HG03442 (cell line): ENCODE data around the gene FGFBP1.

Experiments used
- ATAC-seq: cut with Tn5 transposase; IDR thresholded peaks from one replicate; pipeline ENCODE4 v1.9.1; 2021; ENCODE audit warnings: mild to moderate bottlenecking, moderate library complexity; ENCODE audit not compliant: unreplicated experiment

FGFBP1 gene

DNA sequence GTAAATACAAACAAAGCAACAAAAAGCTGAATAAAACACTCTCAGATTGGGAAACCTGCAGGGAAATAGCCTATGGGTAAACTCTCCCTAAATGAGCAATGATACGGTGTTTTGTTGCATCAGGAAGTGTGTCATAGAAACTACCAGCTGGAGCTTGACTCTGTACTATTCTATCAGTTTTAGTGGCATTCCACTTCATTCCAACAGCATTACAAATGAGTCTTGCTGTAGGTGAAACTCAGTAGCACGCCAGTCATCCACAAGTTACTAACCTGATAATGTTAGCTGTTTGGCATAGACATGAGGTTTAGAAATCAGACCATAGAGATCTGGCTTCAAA lies 24.9 kb downstream of the FGFBP1 start:
- ATAC-seq, result no peak

DNA sequence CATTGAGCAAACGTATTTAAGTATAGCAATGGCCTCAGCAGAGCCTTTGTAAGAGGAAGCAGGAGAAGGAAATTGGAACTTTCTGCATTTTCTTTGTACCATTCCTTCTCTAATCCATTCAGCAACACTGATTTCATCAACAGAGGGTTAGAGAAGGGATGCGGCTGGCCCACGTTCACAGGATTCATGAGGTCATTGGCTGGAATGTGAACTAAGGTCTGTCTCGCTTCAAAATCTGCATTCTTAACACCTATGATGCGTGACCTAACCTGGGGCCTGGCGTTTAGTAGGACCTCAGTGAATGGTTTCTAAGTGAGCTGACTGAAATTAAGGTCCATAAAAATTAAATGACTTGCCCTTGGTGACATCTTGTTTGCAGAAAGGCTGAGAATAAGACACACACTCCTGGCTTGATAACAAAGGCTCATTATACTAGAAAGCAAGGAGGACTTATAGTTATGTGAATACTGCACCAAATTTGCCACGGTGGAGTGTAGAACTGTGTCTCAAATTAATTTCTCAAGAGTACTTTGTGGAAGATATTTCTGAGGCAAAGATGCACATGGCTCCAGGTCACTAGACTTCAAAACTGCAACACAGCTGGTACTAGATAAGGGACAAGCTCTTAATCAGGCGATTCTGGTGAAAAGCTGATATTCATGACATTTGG lies 25.4 kb downstream of the FGFBP1 start:
- no peak for ATAC-seq

GRCh38 chr4:15912236-15912635 lies 26.3 kb downstream of the FGFBP1 start:
- no peak for ATAC-seq

DNA sequence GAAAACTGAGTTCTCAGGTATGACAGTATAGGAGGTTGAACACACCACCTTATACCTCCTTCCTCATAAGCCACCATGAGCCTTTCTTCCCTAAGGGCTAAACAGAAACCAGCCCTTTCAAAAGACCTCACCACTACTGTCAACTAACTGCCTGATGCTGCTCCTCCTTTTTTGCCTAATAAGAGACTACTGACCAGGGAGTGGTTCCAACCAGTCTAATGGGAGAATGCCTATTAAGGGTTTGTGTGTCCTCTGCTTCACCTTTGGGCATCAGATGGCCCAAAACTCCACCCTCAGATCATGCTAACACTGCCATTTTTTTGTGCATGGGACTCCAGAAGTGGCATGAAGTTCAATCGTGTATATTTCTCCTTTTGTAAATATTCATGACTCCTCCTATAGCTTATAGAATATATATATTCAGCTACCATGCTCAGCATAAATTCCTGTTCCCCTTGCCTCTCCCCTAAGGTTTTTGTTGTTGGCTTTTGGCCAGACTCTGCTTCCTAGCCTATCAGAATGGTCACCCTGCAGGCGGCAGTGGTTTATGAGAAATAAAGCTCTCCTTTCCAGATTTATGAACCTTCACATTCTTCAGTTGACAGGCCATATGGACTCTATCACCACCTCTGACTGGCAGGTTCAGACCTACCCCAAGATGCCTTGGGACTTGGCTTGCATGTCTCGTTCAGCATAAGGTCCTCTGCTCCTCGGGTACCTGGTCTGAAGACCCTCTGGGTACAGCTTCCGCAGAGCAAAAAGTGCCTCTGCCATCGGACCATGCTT lies 28.2 kb downstream of the FGFBP1 start:
- ATAC-seq, result no peak

- no peak for ATAC-seq
These were observed 31.1 kb downstream of the FGFBP1 start for GRCh38 chr4:15907430-15907829.

- no peak for ATAC-seq
These were observed 32.5 kb downstream of the FGFBP1 start for GRCh38 chr4:15906020-15906443.

DNA sequence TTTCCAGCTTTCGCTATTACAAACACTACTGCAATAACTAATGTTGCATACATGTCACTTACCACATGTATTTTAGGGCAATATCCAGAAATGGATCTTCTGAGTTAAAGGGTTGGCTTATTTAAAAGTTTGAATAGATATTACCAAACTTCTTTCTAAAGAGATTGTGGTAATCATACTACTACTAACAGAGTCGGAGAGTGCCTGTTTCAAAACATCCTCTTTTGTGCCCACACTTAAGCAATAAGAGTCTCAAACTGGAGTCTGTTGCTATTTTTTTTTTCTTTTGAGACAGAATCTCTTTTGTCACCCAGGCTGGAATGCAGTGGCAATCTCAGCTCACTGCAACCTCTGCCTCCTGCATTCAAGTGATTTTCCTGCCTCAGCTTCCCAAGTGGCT lies 35.8 kb downstream of the FGFBP1 start:
- no peak for ATAC-seq

DNA sequence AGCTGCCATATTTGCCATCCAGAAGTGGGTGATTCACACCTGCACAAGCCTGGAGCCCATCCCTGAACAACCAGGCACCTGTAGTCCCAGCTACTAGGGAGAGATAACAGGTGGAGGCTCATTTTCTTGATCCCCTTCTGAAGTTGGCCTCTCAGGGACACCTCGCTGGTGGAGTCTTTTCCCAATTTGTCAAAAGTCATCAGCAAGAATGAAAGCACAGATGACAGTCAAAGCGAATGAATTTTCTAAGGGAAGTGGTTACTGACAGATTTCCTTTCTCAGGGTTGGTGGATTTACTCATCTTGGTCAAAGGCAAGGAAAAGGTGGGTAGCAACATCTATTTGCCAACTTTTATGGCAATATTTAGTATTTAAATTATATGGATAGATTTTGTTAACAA lies 36.5 kb downstream of the FGFBP1 start:
- no peak for ATAC-seq

DNA sequence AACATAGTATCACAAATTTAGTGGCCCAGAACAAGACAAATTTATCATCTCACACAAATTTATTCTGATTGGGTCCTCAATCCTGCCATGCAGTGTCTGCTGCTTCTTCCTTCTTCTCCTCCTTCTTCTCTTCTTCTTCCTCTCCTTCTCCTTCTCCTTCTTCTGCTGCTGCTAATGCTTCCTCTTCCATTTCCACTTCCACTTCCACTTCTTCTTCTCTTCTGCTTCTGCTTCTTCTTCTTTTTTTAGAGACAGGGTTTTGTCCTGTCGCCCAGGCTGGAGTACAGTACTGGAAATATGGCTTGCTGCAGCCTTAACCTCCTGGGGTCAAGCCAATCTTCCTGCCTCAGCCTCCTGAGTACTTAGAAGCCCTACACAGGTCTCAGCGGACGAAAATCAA lies 37.5 kb downstream of the FGFBP1 start:
- ATAC-seq, result no peak

DNA sequence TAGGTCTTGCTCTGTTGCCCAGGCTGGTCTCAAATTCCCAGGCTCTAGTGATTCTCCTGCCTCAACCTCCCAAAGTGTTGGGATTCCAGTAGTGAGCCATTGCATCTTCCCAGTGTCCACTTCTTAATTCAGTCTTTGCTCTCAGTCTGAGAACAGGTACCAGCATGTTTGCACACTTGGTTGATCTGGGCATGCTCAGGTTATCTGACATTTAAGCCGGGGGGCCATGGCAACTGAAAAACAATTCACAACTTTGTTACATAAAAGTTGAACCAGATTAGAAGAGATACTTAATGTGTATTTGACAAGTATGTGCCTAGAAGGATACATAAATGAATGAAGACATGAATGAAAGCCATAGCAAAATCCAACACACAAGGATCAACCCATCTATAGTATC lies 39.0 kb downstream of the FGFBP1 start:
- ATAC-seq, result no peak

GRCh38 chr4:15898902-15899301 lies 39.6 kb downstream of the FGFBP1 start:
- no peak for ATAC-seq

DNA sequence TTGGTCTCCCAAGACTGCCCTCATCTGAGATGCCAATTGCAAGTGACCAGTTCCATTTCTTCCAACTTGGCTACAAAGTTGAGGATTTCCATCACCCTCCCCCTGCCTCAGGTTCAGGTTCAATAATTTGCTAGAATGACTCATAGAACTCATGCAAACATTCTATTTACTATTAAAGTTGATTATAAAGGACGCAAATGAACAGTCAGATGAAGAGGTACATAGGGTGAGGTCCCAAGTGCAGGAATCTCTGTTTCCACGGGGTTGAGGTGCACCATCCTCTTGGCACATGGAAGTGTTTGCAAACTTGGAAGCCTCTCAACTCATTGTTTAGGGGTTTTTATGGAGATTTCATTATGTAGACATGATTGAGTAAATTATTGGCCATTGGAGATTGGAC lies 41.0 kb downstream of the FGFBP1 start:
- ATAC-seq, result no peak

DNA sequence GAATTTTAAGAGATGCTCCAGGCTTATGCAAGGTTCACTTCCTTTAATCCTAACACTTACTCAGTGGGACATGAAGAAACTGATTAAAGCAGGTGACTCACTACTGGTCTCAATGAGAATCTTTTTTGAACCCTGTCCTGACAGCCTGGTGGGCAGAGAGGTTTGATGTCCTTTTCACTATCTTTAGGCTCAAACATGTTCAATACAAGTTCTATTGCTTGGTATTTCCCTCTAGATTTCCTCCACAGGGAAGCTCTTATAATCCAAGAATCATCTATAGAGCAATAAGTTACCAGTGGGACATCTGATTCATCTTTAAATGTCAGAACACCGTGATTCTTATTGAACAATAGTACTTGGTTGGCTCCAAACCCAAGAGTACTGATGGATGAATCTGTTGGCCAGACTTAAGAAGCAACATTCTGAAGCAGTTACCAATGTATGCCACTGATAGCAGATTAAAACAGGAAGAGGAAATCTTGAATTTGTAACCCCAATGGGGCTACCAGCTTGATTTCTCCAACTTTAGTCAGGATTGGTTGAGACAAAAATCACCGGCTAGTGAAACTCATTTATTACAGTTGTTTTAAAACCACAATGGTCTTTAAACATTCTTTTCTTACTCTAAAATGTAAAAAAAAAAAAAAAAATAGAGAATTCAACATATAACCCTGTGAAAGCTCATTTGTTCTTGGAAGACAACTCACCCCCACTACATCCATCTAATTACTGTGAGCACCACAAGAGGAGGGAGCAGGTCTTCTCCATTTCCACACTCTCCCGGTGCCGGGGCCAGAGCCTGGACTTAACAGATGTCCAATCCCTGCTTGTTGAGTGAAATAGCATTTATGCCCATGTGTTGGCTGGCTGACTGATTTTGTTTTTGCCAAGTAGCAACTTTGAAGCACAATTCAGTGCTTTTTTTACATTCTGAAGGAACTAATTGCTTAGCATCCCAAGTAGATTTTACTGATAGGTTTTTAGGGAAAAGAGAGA lies 43.3 kb downstream of the FGFBP1 start:
- ATAC-seq, result no peak

- ATAC-seq, result no peak
These were observed 44.1 kb downstream of the FGFBP1 start for GRCh38 chr4:15894393-15894792.

GRCh38 chr4:15893962-15894361 lies 44.6 kb downstream of the FGFBP1 start:
- no peak for ATAC-seq

- peak; percentile 64 for ATAC-seq
These were observed 47.2 kb downstream of the FGFBP1 start for GRCh38 chr4:15891312-15891711.

GRCh38 chr4:15890246-15890829 lies 48.2 kb downstream of the FGFBP1 start:
- ATAC-seq, result peak; percentile 45

- ATAC-seq, result no peak
These were observed 50.0 kb downstream of the FGFBP1 start for GRCh38 chr4:15888515-15888914.
